ENCODE measurements around the gene TMPRSS6.

TMPRSS6 gene

DNA sequence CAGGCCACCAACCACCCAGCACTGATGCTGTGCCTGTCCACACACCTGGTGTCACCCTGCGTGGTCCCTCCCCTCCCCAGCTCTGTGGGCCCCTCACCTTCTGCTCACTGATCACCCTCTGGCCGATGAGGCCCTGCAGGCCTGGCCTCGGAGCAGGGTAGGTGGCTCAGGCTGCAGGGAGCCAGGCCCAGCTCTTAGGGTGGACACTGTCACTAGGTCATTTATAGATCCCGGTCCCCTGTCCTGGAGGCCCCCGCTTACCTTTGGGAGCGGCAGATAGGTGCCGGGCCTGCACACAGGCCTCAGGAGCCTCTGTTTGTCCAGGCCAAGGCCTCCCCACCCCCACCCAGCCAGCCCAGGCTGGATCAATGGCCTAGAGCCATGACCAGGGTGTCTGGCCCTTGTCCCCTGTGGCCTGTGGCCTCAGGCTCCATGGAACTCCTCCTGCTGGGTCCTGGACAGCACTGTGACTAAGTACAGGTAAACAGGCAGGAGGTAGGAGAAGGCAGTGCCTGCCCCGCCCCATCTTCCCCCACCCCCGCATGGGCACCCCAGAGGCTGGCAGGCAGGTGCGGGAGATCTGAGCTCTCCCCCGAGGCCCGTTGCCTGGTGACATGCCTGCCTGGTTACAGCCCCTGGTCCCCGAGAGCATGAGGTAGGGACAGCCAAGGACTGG is at the start of gene TMPRSS6:
Gene TMPRSS6, minus strand, starts transcription at position 472 of the 676 bp plus-strand sequence. CDS start 6,296 bp downstream, outside the sequence.
- H3K27me3 Mint-ChIP-seq (ENCODE audit: low read depth), result peaks cover 23% of the 10 kb centered on the region
- H3K4me1 Mint-ChIP-seq, result peaks cover 5% of the 10 kb centered on the region
- H3K9me3 Mint-ChIP-seq, result no peaks in the 10 kb centered on the region
- no peak within 1 kb of the TSS for H3K4me3 Mint-ChIP-seq
- H3K36me3 Mint-ChIP-seq (ENCODE audit: low read depth), result no peaks in the 10 kb centered on the region
- TF ChIP-seq, protein P1, sequence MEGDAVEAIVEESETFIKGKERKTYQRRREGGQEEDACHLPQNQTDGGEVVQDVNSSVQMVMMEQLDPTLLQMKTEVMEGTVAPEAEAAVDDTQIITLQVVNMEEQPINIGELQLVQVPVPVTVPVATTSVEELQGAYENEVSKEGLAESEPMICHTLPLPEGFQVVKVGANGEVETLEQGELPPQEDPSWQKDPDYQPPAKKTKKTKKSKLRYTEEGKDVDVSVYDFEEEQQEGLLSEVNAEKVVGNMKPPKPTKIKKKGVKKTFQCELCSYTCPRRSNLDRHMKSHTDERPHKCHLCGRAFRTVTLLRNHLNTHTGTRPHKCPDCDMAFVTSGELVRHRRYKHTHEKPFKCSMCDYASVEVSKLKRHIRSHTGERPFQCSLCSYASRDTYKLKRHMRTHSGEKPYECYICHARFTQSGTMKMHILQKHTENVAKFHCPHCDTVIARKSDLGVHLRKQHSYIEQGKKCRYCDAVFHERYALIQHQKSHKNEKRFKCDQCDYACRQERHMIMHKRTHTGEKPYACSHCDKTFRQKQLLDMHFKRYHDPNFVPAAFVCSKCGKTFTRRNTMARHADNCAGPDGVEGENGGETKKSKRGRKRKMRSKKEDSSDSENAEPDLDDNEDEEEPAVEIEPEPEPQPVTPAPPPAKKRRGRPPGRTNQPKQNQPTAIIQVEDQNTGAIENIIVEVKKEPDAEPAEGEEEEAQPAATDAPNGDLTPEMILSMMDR (IDR thresholded peaks at IDR 0.05; ENCODE audit: unreplicated experiment in 3 of 3), result no peak
- no peak within 1 kb of the TSS for H3K27ac Mint-ChIP-seq

DNA sequence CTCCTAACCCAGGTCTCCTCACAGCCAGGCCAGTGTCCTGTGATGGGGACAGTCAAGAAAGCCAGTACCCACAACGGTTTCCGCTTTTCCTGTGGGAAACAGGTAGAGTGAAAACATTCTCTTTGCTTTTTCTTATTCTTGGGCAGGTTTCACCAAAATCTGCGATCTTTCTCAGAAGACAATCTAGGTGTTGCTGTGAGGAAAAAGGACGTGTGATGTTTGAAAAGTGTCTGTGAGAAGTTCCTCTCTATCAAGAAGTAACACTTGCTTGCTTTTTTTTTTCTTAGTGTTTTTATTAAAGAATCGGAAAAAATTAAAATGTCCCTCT is 49.4 kb upstream of the TMPRSS6 start:
- Mint-ChIP-seq H3K27me3 (ENCODE audit: low read depth) (peaks cover 30% of the 10 kb centered on the region), H3K4me1 (peaks cover 8% of the 10 kb centered on the region), H3K36me3 (ENCODE audit: low read depth) (no peaks in the 10 kb centered on the region), H3K9me3 (no peaks in the 10 kb centered on the region), H3K27ac (no peak overlapping the region), H3K4me3 (no peak overlapping the region)
- TF ChIP-seq, protein P1 (IDR thresholded peaks at IDR 0.05; ENCODE audit: unreplicated experiment in 3 of 3), result no peak

DNA sequence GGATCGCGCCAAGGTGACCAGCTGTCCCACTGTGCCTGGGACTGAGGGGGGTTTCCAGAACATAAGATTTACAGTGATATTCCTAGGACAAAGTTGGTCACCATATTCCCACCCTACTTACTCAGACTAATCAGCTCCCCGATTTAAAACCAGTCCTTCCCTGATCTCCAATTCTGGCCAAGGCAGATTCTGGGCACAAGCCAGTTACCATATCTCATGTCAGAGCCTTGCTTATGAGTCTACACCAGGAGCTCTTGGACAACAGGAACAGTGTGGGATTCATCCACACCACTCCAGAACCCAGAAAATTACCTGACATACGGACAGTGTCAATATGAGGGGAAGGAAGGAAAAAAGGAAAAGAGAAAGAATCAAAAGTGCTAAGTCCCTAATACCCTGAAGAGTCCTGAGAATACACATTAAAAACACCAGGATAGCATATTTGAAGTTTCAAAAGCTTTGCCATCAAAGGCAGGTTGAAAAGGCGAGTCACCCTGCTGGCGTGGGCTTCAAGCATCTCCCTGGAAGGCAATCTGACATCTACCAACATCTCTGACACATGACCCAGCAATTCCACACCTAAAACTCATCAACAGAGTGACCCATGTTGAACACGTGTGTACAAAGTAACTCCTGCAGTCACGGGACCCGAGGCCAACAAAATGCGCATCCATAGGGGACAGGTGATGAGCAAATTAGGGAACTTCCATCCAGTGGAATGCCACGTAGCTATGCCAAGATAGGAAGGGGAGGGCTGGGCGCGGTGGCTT is 48.2 kb upstream of the TMPRSS6 start:
- TF ChIP-seq, protein P1 (IDR thresholded peaks at IDR 0.05; ENCODE audit: unreplicated experiment in 3 of 3), result no peak
- H3K9me3 Mint-ChIP-seq, result no peaks in the 10 kb centered on the region
- H3K4me3 Mint-ChIP-seq, result no peak overlapping the region
- H3K27me3 Mint-ChIP-seq (ENCODE audit: low read depth), result peaks cover 27% of the 10 kb centered on the region
- H3K4me1 Mint-ChIP-seq, result peaks cover 15% of the 10 kb centered on the region
- no peaks in the 10 kb centered on the region for H3K36me3 Mint-ChIP-seq (ENCODE audit: low read depth)
- H3K27ac Mint-ChIP-seq, result peak overlapping the region in 2 of 3 experiments; percentile 3 to 45

DNA sequence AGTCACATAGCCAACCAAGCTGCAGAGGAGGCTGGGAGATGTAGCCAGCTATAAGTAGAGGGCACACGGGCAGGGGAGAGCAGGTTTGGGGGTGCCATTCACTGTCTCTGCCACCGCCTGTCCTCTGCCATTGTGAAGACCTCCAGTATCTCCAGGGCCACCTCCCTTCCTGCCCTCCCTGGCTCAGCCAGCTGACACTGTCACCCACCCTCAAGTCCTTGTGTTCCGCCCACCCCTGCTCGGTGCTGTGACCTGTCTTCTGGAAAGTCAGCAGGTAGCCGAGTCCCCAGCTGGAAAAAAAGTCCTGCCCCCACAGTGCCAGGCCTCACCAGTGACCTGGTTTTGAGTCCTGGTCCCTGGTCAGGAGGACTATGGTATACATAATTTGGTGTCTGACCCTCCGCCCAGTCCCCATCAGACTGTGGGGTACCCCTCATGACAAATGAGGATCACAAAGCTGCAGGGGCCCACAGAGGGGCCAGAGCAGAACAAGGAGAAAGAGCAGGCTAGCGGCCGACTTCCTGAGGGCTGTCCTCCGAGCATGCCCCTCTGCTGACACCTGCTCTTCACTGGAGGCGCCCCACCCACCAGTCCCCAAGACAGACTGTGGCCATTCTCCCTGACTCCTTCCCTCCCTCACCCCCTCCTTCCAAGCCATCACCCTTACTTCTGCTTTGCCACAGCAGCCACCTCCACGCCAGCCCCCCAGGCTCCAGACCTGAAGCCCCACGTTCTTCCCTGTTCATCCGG is 47.3 kb upstream of the TMPRSS6 start:
- Mint-ChIP-seq H3K36me3 (ENCODE audit: low read depth) (no peaks in the 10 kb centered on the region), H3K27me3 (ENCODE audit: low read depth) (peaks cover 30% of the 10 kb centered on the region), H3K27ac (no peak overlapping the region), H3K4me3 (no peak overlapping the region), H3K9me3 (no peaks in the 10 kb centered on the region), H3K4me1 (peaks cover 15% of the 10 kb centered on the region)
- TF ChIP-seq, protein P1 (IDR thresholded peaks at IDR 0.05; ENCODE audit: unreplicated experiment in 3 of 3), result no peak

- TF ChIP-seq, protein P1 (IDR thresholded peaks at IDR 0.05; ENCODE audit: unreplicated experiment in 3 of 3), result no peak
- Mint-ChIP-seq H3K27ac (no peak overlapping the region), H3K4me1 (peaks cover 15% of the 10 kb centered on the region), H3K27me3 (ENCODE audit: low read depth) (peaks cover 26% of the 10 kb centered on the region), H3K9me3 (peaks cover 3% of the 10 kb centered on the region), H3K4me3 (no peak overlapping the region), H3K36me3 (ENCODE audit: low read depth) (no peaks in the 10 kb centered on the region)
Measured at GRCh38 chr22:37155971-37156370, 46.5 kb upstream of the TMPRSS6 start.
